ENCODE data around the gene SLC35F5. TPM values are rescaled to one million over a fixed set of nuclear protein-coding genes. Genes with fewer than 3 reads are reported as not detected.

SLC35F5 gene
- total and polyA plus RNA-seq, 9 donors: 19.5 to 77.9 (median 59.8) TPM

DNA sequence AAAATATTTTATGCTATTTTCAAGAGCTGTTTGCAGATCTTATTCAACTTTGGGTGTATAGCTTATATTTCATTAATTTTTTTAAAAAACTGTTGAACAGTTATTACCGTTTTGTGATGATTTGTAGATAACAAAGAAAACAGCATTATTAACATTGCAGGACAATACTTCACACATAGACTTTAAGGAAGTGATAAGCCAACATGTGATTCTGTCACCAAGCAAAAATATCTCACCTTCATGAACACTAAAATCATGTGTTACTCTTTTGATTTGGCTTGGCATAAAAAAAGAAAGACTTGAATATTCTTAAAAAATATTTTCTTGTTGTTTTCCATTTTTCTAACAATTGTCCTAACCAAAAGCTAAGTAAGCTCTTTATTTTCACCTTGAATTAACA lies 33.0 kb downstream of the SLC35F5 start:
- 60 to 78% (median 69%) methylated on average over 1 of the region's 1 CpG for WGBS, 3 donors
- no peaks in the 10 kb centered on the region for H3K9me3 ChIP-seq
- DNase-seq: no peak
- no peak overlapping the region for H3K27ac ChIP-seq
- no peak for TF ChIP-seq EP300 (IDR thresholded peaks at IDR 0.05)
- TF ChIP-seq, protein P1, sequence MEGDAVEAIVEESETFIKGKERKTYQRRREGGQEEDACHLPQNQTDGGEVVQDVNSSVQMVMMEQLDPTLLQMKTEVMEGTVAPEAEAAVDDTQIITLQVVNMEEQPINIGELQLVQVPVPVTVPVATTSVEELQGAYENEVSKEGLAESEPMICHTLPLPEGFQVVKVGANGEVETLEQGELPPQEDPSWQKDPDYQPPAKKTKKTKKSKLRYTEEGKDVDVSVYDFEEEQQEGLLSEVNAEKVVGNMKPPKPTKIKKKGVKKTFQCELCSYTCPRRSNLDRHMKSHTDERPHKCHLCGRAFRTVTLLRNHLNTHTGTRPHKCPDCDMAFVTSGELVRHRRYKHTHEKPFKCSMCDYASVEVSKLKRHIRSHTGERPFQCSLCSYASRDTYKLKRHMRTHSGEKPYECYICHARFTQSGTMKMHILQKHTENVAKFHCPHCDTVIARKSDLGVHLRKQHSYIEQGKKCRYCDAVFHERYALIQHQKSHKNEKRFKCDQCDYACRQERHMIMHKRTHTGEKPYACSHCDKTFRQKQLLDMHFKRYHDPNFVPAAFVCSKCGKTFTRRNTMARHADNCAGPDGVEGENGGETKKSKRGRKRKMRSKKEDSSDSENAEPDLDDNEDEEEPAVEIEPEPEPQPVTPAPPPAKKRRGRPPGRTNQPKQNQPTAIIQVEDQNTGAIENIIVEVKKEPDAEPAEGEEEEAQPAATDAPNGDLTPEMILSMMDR (IDR thresholded peaks at IDR 0.05): no peak
- no peaks in the 10 kb centered on the region for H3K36me3 ChIP-seq
- no peak overlapping the region for H3K4me3 ChIP-seq
- intact Hi-C loops (cut with DNase I): no loop called here
- no peaks in the 10 kb centered on the region for H3K27me3 ChIP-seq
- H3K4me1 ChIP-seq (ENCODE audit: insufficient read depth): no peaks in the 10 kb centered on the region

DNA sequence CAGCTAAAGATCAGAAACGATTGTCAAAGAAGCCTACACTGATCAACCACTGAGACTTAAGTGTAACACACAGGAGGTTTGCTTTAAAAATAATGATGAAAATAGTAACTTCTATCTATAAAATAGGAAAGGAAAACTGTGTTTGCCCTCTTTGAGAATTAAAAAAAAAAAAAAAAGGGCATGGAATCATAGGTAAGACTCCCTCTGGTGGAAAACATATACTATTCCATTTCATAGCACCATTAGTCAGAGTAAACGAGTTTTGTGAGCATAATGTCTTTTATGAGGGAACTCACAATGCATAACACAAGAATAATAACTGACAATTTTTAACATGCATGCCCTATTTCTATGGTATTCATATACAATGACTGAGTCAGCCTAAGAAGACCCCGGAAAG lies 36.3 kb downstream of the SLC35F5 start:
- Histone ChIP-seq H3K27me3 (no peaks in the 10 kb centered on the region), H3K27ac (no peak overlapping the region), H3K4me3 (no peak overlapping the region), H3K36me3 (no peaks in the 10 kb centered on the region), H3K4me1 (ENCODE audit: insufficient read depth) (no peaks in the 10 kb centered on the region), H3K9me3 (no peaks in the 10 kb centered on the region)
- 52 to 59% (median 59%) methylated on average over 3 of the region's 3 CpGs for WGBS, 3 donors
- TF ChIP-seq, protein P1 (IDR thresholded peaks at IDR 0.05): no peak
- no peak for TF ChIP-seq POLR2A (IDR thresholded peaks at IDR 0.05)
- no peak for TF ChIP-seq EP300 (IDR thresholded peaks at IDR 0.05)
- intact Hi-C loops (cut with DNase I): no loop called here
- DNase-seq: no peak

DNA sequence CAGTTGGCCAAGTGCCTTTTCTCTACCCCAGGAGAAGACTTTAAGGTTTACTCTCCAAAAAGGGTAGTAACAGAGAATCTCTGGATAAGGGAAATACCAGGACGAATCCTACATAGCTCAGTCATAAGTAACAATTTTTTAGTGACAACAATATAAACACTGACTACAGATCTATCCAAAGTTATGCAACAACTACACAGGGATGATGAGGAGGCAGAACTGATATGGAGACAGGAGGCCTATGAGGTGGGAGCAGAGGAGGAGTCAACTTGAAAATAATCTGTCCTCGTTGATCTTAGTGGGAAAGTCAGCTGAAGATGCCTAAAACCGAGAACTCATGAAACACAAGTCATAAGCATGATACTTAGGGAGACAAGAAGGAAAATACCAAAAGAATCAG lies 40.2 kb downstream of the SLC35F5 start:
- Histone ChIP-seq H3K4me1 (ENCODE audit: insufficient read depth) (no peaks in the 10 kb centered on the region), H3K36me3 (no peaks in the 10 kb centered on the region), H3K9me3 (no peaks in the 10 kb centered on the region), H3K27ac (no peak overlapping the region), H3K27me3 (no peaks in the 10 kb centered on the region), H3K4me3 (no peak overlapping the region)
- TF ChIP-seq EP300 (IDR thresholded peaks at IDR 0.05): no peak
- TF ChIP-seq, protein P1 (IDR thresholded peaks at IDR 0.05): no peak
- TF ChIP-seq POLR2A (IDR thresholded peaks at IDR 0.05): no peak
- intact Hi-C loops (cut with DNase I): no loop called here
- DNase-seq: no peak
- 76 to 81% (median 80%) methylated on average over 3 of the region's 3 CpGs for WGBS, 3 donors

DNA sequence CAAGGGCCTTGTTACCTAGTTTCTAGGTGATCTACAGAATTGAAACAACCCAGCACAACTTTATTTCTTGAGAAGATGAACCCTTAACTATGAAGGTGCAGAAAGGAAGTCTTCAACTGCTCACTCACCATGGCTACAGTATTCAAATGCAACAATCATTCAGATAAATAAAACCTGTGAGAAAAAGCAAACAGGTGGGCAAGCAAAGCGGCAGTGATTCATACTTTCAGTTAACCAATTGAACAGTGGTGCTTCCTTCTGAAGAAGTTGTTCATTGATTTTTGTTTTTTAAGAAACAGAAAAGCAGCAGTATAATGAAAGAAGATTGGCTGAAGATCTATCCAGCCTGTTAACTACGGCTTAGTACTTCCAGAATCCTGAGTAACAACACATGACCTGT lies 43.5 kb downstream of the SLC35F5 start:
- no peaks in the 10 kb centered on the region for H3K36me3 ChIP-seq
- 55 to 68% (median 61%) methylated on average over 2 of the region's 2 CpGs for WGBS, 3 donors
- intact Hi-C loops (cut with DNase I): no loop called here

More for the DNA sequence above, 43.5 kb downstream of the SLC35F5 start:
- no peak overlapping the region for H3K27ac ChIP-seq
- no peaks in the 10 kb centered on the region for H3K9me3 ChIP-seq
- no peak for TF ChIP-seq POLR2A (IDR thresholded peaks at IDR 0.05)
- TF ChIP-seq EP300 (IDR thresholded peaks at IDR 0.05): no peak
- TF ChIP-seq, protein P1 (IDR thresholded peaks at IDR 0.05): no peak
- H3K4me3 ChIP-seq: no peak overlapping the region
- no peaks in the 10 kb centered on the region for H3K27me3 ChIP-seq
- DNase-seq: no peak
- no peaks in the 10 kb centered on the region for H3K4me1 ChIP-seq (ENCODE audit: insufficient read depth)
